G401 (cell line): Measurements from ENCODE around the gene PCSK7. TPM values are rescaled to one million over a fixed set of nuclear protein-coding genes. Genes with fewer than 3 reads are reported as not detected.
A peak's percentile ranks its signal among the peaks of the same experiment; 100 is the strongest.

Source experiments
- DNase-seq: peaks from one replicate; pipeline ENCODE4 v3.0.0-alpha.2; 2015; ENCODE audit warnings: low spot score
- in situ Hi-C: cut with HindIII; loops from 2 replicates; pipeline ENCODE4 v1.10.0; 2016; ENCODE audit warnings: low sequenced_read_pairs, mixed read lengths
- total RNA-seq: library from RNA; depleted of rRNA; stranded (reverse); fragments of >200 nt; shearing (Covaris generic); gene quantifications from 2 replicates; pipeline ENCODE4 v1.2.3, GENCODE V29; 2014; rRNA removed

PCSK7 gene
- total RNA-seq, 1 experiment from 2014 or later: 52.6 TPM

- no peak for DNase-seq
- in situ Hi-C loops: no loop called here
Measured at GRCh38 chr11:117175104-117175503, 56.8 kb downstream of the PCSK7 start.

- in situ Hi-C loops: no loop called here
- no peak for DNase-seq
Measured at GRCh38 chr11:117172724-117173421, 59.0 kb downstream of the PCSK7 start.

- in situ Hi-C loops: no loop called here
- DNase-seq: no peak
Measured at GRCh38 chr11:117171404-117172061, 60.3 kb downstream of the PCSK7 start.

- DNase-seq: no peak
- in situ Hi-C loops: no loop called here
Measured at GRCh38 chr11:117171007-117171403, 60.9 kb downstream of the PCSK7 start.

GRCh38 chr11:117170210-117170609, 61.7 kb downstream of the PCSK7 start:
- in situ Hi-C loops: no loop called here
- DNase-seq: peak; percentile 40

- in situ Hi-C loops: no loop called here
- DNase-seq: no peak
Measured at GRCh38 chr11:117169736-117170135, 62.1 kb downstream of the PCSK7 start.

GRCh38 chr11:117166491-117166890, 65.4 kb downstream of the PCSK7 start:
- DNase-seq: no peak
- in situ Hi-C loops: no loop called here

- DNase-seq: no peak
- in situ Hi-C loops: no loop called here
Measured at GRCh38 chr11:117160826-117161225, 71.0 kb downstream of the PCSK7 start.

- in situ Hi-C loops: no loop called here
- no peak for DNase-seq
Measured at GRCh38 chr11:117159892-117160291, 72.0 kb downstream of the PCSK7 start.

GRCh38 chr11:117157507-117157906, 74.4 kb downstream of the PCSK7 start:
- no peak for DNase-seq
- in situ Hi-C loops: no loop called here

GRCh38 chr11:117154468-117154867, 77.4 kb downstream of the PCSK7 start:
- in situ Hi-C loops: no loop called here
- DNase-seq: no peak

Other genes with a start within 250 kb of the PCSK7 start
- gene SIK3, start 133.6 kb downstream of the PCSK7 start, total RNA-seq: 6.5 and 8.1 TPM in 2 replicates
- gene PAFAH1B2, start 87.8 kb downstream of the PCSK7 start, total RNA-seq: 127 and 161 TPM in 2 replicates
- gene SIDT2, start 53.3 kb downstream of the PCSK7 start, total RNA-seq: 18.6 and 20.1 TPM in 2 replicates
- gene TAGLN, start 32.7 kb downstream of the PCSK7 start, total RNA-seq: 860 and 912 TPM in 2 replicates
- 5.5 and 18.3 TPM in 2 replicates for gene RNF214, start 598 bp upstream of the PCSK7 start, total RNA-seq
- 0.98 and 4.2 TPM in 2 replicates for gene BACE1-AS, start 59.3 kb upstream of the PCSK7 start, total RNA-seq
- 2.3 and 9.7 TPM in 2 replicates for gene BACE1, start 84.2 kb upstream of the PCSK7 start, total RNA-seq
- 49.5 and 54.7 TPM in 2 replicates for gene CEP164, start 95.8 kb upstream of the PCSK7 start, total RNA-seq